OCI-LY7 (cell line): ENCODE data around the gene CTBP2.

ENCODE experiments used
- EZH2phosphoT487 ChIP-seq: fragments of 200-600 bp; sonication (generic); IDR thresholded peaks from 2 replicates; pipeline ENCODE4 v1.6.1; 2018; ENCODE audit warnings: low read depth, borderline replicate concordance, mild to moderate bottlenecking, mixed run types, antibody characterized with exemption, low read length, moderate library complexity, mixed read lengths
- TF ChIP-seq, protein P1 (sequence below): fragments of 200-600 bp; sonication (generic); conservative IDR thresholded peaks from 2 replicates; pipeline ENCODE4 v1.5.1; 2014; ENCODE audit warnings: mild to moderate bottlenecking, antibody characterized with exemption, low read length, moderate library complexity, mixed read lengths

DNA sequence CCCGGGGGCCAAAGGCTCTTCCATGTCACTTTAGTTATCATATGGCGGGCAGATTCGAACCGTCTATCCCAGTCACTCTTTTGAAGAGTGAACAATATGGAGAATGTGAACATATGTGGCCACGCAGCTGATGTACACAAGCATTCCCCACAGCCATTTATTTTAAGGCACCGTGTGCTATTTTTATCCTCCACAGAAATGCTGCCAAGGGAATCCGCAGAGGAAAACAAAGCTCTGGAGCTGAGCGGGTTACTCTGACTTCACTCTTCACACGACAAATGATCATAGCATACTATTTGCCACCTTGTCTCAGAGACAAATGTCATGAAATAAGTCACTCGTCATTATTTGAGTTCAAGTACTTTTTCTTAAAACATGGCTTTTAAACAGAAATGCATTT lies 100.3 kb downstream of the CTBP2 start:
- TF ChIP-seq, protein P1, sequence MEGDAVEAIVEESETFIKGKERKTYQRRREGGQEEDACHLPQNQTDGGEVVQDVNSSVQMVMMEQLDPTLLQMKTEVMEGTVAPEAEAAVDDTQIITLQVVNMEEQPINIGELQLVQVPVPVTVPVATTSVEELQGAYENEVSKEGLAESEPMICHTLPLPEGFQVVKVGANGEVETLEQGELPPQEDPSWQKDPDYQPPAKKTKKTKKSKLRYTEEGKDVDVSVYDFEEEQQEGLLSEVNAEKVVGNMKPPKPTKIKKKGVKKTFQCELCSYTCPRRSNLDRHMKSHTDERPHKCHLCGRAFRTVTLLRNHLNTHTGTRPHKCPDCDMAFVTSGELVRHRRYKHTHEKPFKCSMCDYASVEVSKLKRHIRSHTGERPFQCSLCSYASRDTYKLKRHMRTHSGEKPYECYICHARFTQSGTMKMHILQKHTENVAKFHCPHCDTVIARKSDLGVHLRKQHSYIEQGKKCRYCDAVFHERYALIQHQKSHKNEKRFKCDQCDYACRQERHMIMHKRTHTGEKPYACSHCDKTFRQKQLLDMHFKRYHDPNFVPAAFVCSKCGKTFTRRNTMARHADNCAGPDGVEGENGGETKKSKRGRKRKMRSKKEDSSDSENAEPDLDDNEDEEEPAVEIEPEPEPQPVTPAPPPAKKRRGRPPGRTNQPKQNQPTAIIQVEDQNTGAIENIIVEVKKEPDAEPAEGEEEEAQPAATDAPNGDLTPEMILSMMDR = no peak
- TF ChIP-seq EZH2phosphoT487 = no peak
